ENCODE results near the gene KPNA6. TPM values are rescaled to one million over a fixed set of nuclear protein-coding genes. Genes with fewer than 3 reads are reported as not detected.
"Not testable (repeated sequence)": the region's sequence is repeated elsewhere in the genome, so short reads cannot be mapped to it uniquely, and the experiment has no call there.

Gene KPNA6
- total and polyA plus RNA-seq, 2 of the 4 experiments (the other 2 are of a cell fraction), result 27.0 to 50.7 TPM

DNA sequence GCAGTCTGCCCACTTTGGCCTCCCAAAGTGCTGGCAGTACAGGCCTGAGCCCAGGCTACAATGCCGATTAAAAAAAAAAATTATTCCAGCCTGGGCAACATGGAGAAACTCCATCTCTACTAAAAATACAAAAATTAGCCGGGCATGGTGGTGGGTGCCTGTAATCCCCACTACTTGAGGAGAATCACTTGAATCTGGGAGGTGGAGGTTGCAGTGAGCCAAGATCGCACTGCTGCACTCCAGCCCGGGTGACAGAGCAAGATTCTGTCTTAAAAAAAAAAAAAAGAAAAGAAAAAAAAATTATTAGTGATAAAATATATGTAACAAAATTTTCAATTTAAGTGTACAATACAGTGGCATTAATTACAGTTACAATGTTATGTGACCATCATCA, 35.4 kb downstream of the KPNA6 start:
- Histone ChIP-seq H3K4me1 (ENCODE audit: control insufficient read depth, insufficient read depth, low read length) (peaks cover 11% of the 10 kb centered on the region), H4K20me1 (ENCODE audit: insufficient read depth, low read length) (peaks cover 60% of the 10 kb centered on the region), H3K79me1 (ENCODE audit: low read depth in 1 of 2, low read length in 2 of 2) (peaks cover 34 to 77% of the 10 kb centered on the region in 2 experiments)
- H2BK15ac ChIP-seq (ENCODE audit: low read depth, low read length); H3K4me3 ChIP-seq (ENCODE audit: insufficient read depth, low read depth, low read length); H2BK20ac ChIP-seq (ENCODE audit: low read depth, low read length); H3K4me2 ChIP-seq (ENCODE audit: low read depth, low read length); H3K9me3 ChIP-seq (ENCODE audit: control insufficient read depth, insufficient read depth, low read length); dilution Hi-C loops (cut with HindIII; ENCODE audit: low sequenced_read_pairs, unreplicated experiment); H2AFZ ChIP-seq (replicated peaks; ENCODE audit: low read length, poor library complexity); H3K56ac ChIP-seq (ENCODE audit: extremely low read depth, insufficient read depth, low read length); ATAC-seq (ENCODE audit: low read depth); H3K36me3 ChIP-seq (ENCODE audit: control insufficient read depth, insufficient read depth, low read length); H3K9me1 ChIP-seq (ENCODE audit: insufficient read depth, low read length); H3K27ac ChIP-seq (ENCODE audit: insufficient read depth, low read length); H3K9ac ChIP-seq (ENCODE audit: low read depth, low read length); H4K5ac ChIP-seq (ENCODE audit: low read depth, low read length); H2BK120ac ChIP-seq (ENCODE audit: low read depth, low read length); H4K91ac ChIP-seq (ENCODE audit: insufficient read depth, low read depth, low read length); H2AK9ac ChIP-seq (replicated peaks; ENCODE audit: low read depth, low read length, poor library complexity); DNase-seq; BruUV-seq (replicated peaks); H4K8ac ChIP-seq (ENCODE audit: low read depth in 2 of 2, low read length in 2 of 2); intact Hi-C loops (cut with micrococcal nuclease); H3K14ac ChIP-seq (replicated peaks; ENCODE audit: low read depth, low read length); H3K4ac ChIP-seq (ENCODE audit: low read depth, low read length); H3K23ac ChIP-seq (ENCODE audit: low read depth, low read length); H2AK5ac ChIP-seq (ENCODE audit: low read depth, low read length); in situ Hi-C loops (cut with MboI; ENCODE audit: low sequenced_read_pairs); H3K27me3 ChIP-seq (ENCODE audit: control insufficient read depth, insufficient read depth, low read length); H3K18ac ChIP-seq (ENCODE audit: low read depth, low read length); H2BK5ac ChIP-seq (ENCODE audit: low read depth, low read length, poor library complexity, severe bottlenecking): not testable (repeated sequence)
- ChIA-PET CTCF (interaction anchor here (1.0 kb wide), 1 partner anchor 8 kb away, joined by 3 read pairs; no protein-coding TSS in a partner anchor), POLR2A (ENCODE audit: unreplicated experiment) (interaction anchor here (0.7 kb wide), 1 partner anchor 36 kb away, joined by 3 read pairs; the partner anchor contains the start of gene TXLNA)
- no CpG with 5 or more reads among the region's 4 CpGs for WGBS, 2 experiments (ENCODE audit: extremely low coverage in 2 of 2, insufficient read length in 1 of 2)

Measured in IMR-90 (cell line).